Neural cell (in vitro differentiated cells): Measurements from ENCODE around the gene MAPKAPK5. TPM values are rescaled to one million over a fixed set of nuclear protein-coding genes. Genes with fewer than 3 reads are reported as not detected.

Source experiments
- H2AFZ ChIP-seq: fragments of 200-600, 300-800 bp; sonication (generic), shearing (Covaris generic); 2 replicates; pipeline ENCODE4 v1.6.0; 2014; ENCODE audit warnings: low read depth, mild to moderate bottlenecking, antibody characterized with exemption, low read length, moderate library complexity
- H3F3A ChIP-seq: fragments of 200-600 bp; shearing (Covaris generic); 2 replicates; pipeline ENCODE4 v1.6.1; 2016; ENCODE audit warnings: mild to moderate bottlenecking, moderate library complexity, mixed read lengths, antibody characterized with exemption, low read length; ENCODE audit not compliant: insufficient read depth, poor library complexity, severe bottlenecking
- H3K27ac ChIP-seq: fragments of 200-600, 300-800 bp; sonication (generic), shearing (Covaris generic); 2 replicates; pipeline ENCODE4 v1.5.1; 2014; ENCODE audit warnings: mild to moderate bottlenecking, low read length, moderate library complexity
- H3K27me3 ChIP-seq: fragments of 300-800, 200-600 bp; sonication (generic), shearing (Covaris generic); 2 replicates; pipeline ENCODE4 v1.6.0; 2014; ENCODE audit warnings: mild to moderate bottlenecking, low read depth, low read length, moderate library complexity; ENCODE audit not compliant: insufficient read depth
- H3K36me3 ChIP-seq: fragments of 300-800, 200-600 bp; sonication (generic), shearing (Covaris generic); 2 replicates; pipeline ENCODE4 v1.5.1; 2014; ENCODE audit warnings: mild to moderate bottlenecking, antibody characterized with exemption, low read length, moderate library complexity; ENCODE audit not compliant: insufficient read depth
- H3K4me2 ChIP-seq: fragments of 300-800, 200-600 bp; sonication (generic), shearing (Covaris generic); 2 replicates; pipeline ENCODE4 v1.6.0; 2014; ENCODE audit warnings: mild to moderate bottlenecking, low read length
- H3K4me3 ChIP-seq: fragments of 300-800, 200-600 bp; sonication (generic), shearing (Covaris generic); 2 replicates; pipeline ENCODE4 v1.5.1; 2014; ENCODE audit warnings: mild to moderate bottlenecking, low read length, moderate library complexity
- H3K79me2 ChIP-seq: fragments of 200-600 bp; shearing (Covaris generic); replicated peaks from 2 replicates; pipeline ENCODE4 v1.6.0; 2014; ENCODE audit warnings: mild to moderate bottlenecking, low read length, moderate library complexity; ENCODE audit not compliant: insufficient read depth
- H3K9ac ChIP-seq: fragments of 300-800, 200-600 bp; sonication (generic), shearing (Covaris generic); 2 replicates; pipeline ENCODE4 v1.6.1; 2016; ENCODE audit warnings: mild to moderate bottlenecking, low read length, mixed read lengths
- H3K9me2 ChIP-seq: fragments of 200-600 bp; shearing (Covaris generic); 2 replicates; pipeline ENCODE4 v1.6.1; 2016; ENCODE audit warnings: mild to moderate bottlenecking, low read length, mixed read lengths; ENCODE audit not compliant: insufficient read depth
- H3K9me3 ChIP-seq: fragments of 200-600, 300-800 bp; sonication (generic), shearing (Covaris generic); 2 replicates; pipeline ENCODE4 v1.6.1; 2016; ENCODE audit warnings: mild to moderate bottlenecking, mixed run types, low read length, moderate library complexity, mixed read lengths
- H4K20me1 ChIP-seq: fragments of 200-600 bp; shearing (Covaris generic); 2 replicates; pipeline ENCODE4 v1.6.1; 2016; ENCODE audit warnings: mild to moderate bottlenecking, mixed run types; ENCODE audit not compliant: insufficient read depth
- CTCF ChIP-seq: fragments of 450-650 bp; IDR thresholded peaks from 2 replicates; pipeline ENCODE4 v1.5.1; 2014; ENCODE audit warnings: antibody characterized with exemption, mild to moderate bottlenecking, moderate library complexity; ENCODE audit not compliant: poor library complexity, severe bottlenecking
- EP300 ChIP-seq: fragments of 450-650 bp; conservative IDR thresholded peaks from 2 replicates; pipeline ENCODE4 v1.6.1; 2014; ENCODE audit warnings: antibody characterized with exemption, mild to moderate bottlenecking, moderate library complexity; ENCODE audit not compliant: poor library complexity, severe bottlenecking
- EZH2 ChIP-seq: fragments of 200-600, 300-800 bp; shearing (Covaris generic), sonication (generic); IDR thresholded peaks from 2 replicates; pipeline ENCODE4 v1.6.1; 2014; ENCODE audit warnings: antibody characterized with exemption, low read length, borderline replicate concordance, mild to moderate bottlenecking; ENCODE audit not compliant: insufficient read depth, poor library complexity, severe bottlenecking
- MXI1 ChIP-seq: fragments of 450-650 bp; conservative IDR thresholded peaks from 2 replicates; pipeline ENCODE4 v1.6.1; 2014; ENCODE audit warnings: antibody characterized with exemption, mild to moderate bottlenecking; ENCODE audit not compliant: poor library complexity, severe bottlenecking
- POLR2AphosphoS5 ChIP-seq: IDR thresholded peaks from 2 replicates; pipeline ENCODE4 v1.6.1; 2012
- RAD21 ChIP-seq: fragments of 450-650 bp; conservative IDR thresholded peaks from 2 replicates; pipeline ENCODE4 v1.6.1; 2014; ENCODE audit warnings: antibody characterized with exemption, mild to moderate bottlenecking, moderate library complexity
- REST ChIP-seq: IDR thresholded peaks from 2 replicates; pipeline ENCODE4 v1.6.1; 2012; ENCODE audit warnings: borderline replicate concordance
- SMC3 ChIP-seq: fragments of 450-650 bp; conservative IDR thresholded peaks from 2 replicates; pipeline ENCODE4 v1.6.1; 2014; ENCODE audit warnings: antibody characterized with exemption, mild to moderate bottlenecking, moderate library complexity; ENCODE audit not compliant: poor library complexity
- TAF1 ChIP-seq: IDR thresholded peaks from 2 replicates; pipeline ENCODE4 v1.6.1; 2012; ENCODE audit warnings: low read depth
- polyA plus RNA-seq: library from polyadenylated mRNA; depleted of rRNA; stranded (reverse); fragments of >200 nt; gene quantifications from 2 replicates; pipeline ENCODE4 v1.2.3, GENCODE V29; 2014

Gene MAPKAPK5
- polyA plus RNA-seq, 1 donor from 2014 or later, result 93.7 TPM

- Histone ChIP-seq H3K4me2 (no peak overlapping the region), H3K27ac (no peak overlapping the region), H3K9ac (no peak overlapping the region), H3K27me3 (no peaks in the 10 kb centered on the region), H3K79me2 (no peaks in the 10 kb centered on the region), H3K36me3 (no peaks in the 10 kb centered on the region), H4K20me1 (no peaks in the 10 kb centered on the region), H3F3A (no peaks in the 10 kb centered on the region), H3K9me2 (no peaks in the 10 kb centered on the region), H2AFZ (no peak overlapping the region), H3K9me3 (no peaks in the 10 kb centered on the region), H3K4me3 (no peak overlapping the region)
- TF ChIP-seq RAD21 (no peak), TAF1 (no peak), MXI1 (no peak), CTCF (no peak), EZH2 (no peak), POLR2AphosphoS5 (no peak), REST (no peak), SMC3 (no peak), EP300 (no peak)
Observed at GRCh38 chr12:111926631-111927030, 84.6 kb downstream of the MAPKAPK5 start.

GRCh38 chr12:111927346-111927745, 85.3 kb downstream of the MAPKAPK5 start:
- TF ChIP-seq REST (no peak), CTCF (no peak), TAF1 (no peak), POLR2AphosphoS5 (no peak), EZH2 (no peak), SMC3 (no peak), MXI1 (no peak), EP300 (no peak), RAD21 (no peak)
- Histone ChIP-seq H3K9me3 (no peaks in the 10 kb centered on the region), H3K4me2 (no peak overlapping the region), H3K36me3 (no peaks in the 10 kb centered on the region), H3K9me2 (no peaks in the 10 kb centered on the region), H3K27ac (no peak overlapping the region), H4K20me1 (no peaks in the 10 kb centered on the region), H2AFZ (no peak overlapping the region), H3K9ac (no peak overlapping the region), H3K79me2 (no peaks in the 10 kb centered on the region), H3F3A (no peaks in the 10 kb centered on the region), H3K4me3 (no peak overlapping the region), H3K27me3 (no peaks in the 10 kb centered on the region)
